Measurements from ENCODE around the gene NUDT1. TPM values are rescaled to one million over a fixed set of nuclear protein-coding genes. Genes with fewer than 3 reads are reported as not detected.

The NUDT1 gene
- total RNA-seq, 2 donors from 2014 or later: 56.0 to 84.7 TPM

- no peaks in the 10 kb centered on the region for H3K4me1 ChIP-seq (ENCODE audit: control insufficient read depth, insufficient read depth, low read length)
- H3K27me3 Mint-ChIP-seq (ENCODE audit: insufficient read depth): no peaks in the 10 kb centered on the region
- WGBS, 2 experiments (ENCODE audit: insufficient coverage in 1 of 2, insufficient read length in 1 of 2): 89 to 96% methylated on average over 5 to 9 of the region's 9 CpGs
- H3K27me3 ChIP-seq (ENCODE audit: control insufficient read depth, insufficient read depth, low read length, poor library complexity, severe bottlenecking): no peaks in the 10 kb centered on the region
- no peaks in the 10 kb centered on the region for H3K9me3 ChIP-seq (ENCODE audit: control insufficient read depth, low read length)
- no peaks in the 10 kb centered on the region for H3K4me1 Mint-ChIP-seq
- DNase-seq: no peak
- H3K4me3 ChIP-seq (ENCODE audit: low read length): no peak overlapping the region
- no peak for TF ChIP-seq CTCF (conservative IDR thresholded peaks at IDR 0.05)
- H3K4me3 Mint-ChIP-seq: no peak overlapping the region
- H3K9me3 Mint-ChIP-seq: no peaks in the 10 kb centered on the region
- H3K36me3 ChIP-seq (ENCODE audit: control insufficient read depth, insufficient read depth, low read length): peaks cover 64% of the 10 kb centered on the region
- H3K9ac ChIP-seq (ENCODE audit: extremely low read depth, low read length, poor library complexity, severe bottlenecking): no peak overlapping the region
- peaks cover 82% of the 10 kb centered on the region for H3K36me3 Mint-ChIP-seq (ENCODE audit: low read depth)
- H3K27ac ChIP-seq (ENCODE audit: low read depth, low read length): no peak overlapping the region
- no peak overlapping the region for H3K27ac Mint-ChIP-seq
These were observed 27.4 kb upstream of the NUDT1 start for GRCh38 chr7:2214636-2215035.

GRCh38 chr7:2215851-2216250 is 26.2 kb upstream of the NUDT1 start:
- Mint-ChIP-seq H3K4me3 (no peak overlapping the region), H3K9me3 (no peaks in the 10 kb centered on the region), H3K36me3 (ENCODE audit: low read depth) (peaks cover 79% of the 10 kb centered on the region)

GRCh38 chr7:2217206-2217605 is 24.8 kb upstream of the NUDT1 start:
- Mint-ChIP-seq H3K9me3 (no peaks in the 10 kb centered on the region), H3K4me3 (no peak overlapping the region), H3K27ac (no peak overlapping the region), H3K4me1 (peaks cover 5% of the 10 kb centered on the region), H3K27me3 (ENCODE audit: insufficient read depth) (no peaks in the 10 kb centered on the region), H3K36me3 (ENCODE audit: low read depth) (peaks cover 74% of the 10 kb centered on the region)
- Histone ChIP-seq H3K36me3 (ENCODE audit: control insufficient read depth, insufficient read depth, low read length) (peaks cover 74% of the 10 kb centered on the region), H3K4me3 (ENCODE audit: low read length) (no peak overlapping the region), H3K27me3 (ENCODE audit: control insufficient read depth, insufficient read depth, low read length, poor library complexity, severe bottlenecking) (no peaks in the 10 kb centered on the region), H3K9me3 (ENCODE audit: control insufficient read depth, low read length) (no peaks in the 10 kb centered on the region), H3K4me1 (ENCODE audit: control insufficient read depth, insufficient read depth, low read length) (no peaks in the 10 kb centered on the region), H3K27ac (ENCODE audit: low read depth, low read length) (no peak overlapping the region), H3K9ac (ENCODE audit: extremely low read depth, low read length, poor library complexity, severe bottlenecking) (no peak overlapping the region)
- 89 to 91% methylated on average over 6 to 10 of the region's 10 CpGs for WGBS, 2 experiments (ENCODE audit: insufficient coverage in 1 of 2, insufficient read length in 1 of 2)
- no peak for DNase-seq
- no peak for TF ChIP-seq CTCF (conservative IDR thresholded peaks at IDR 0.05)

More at GRCh38 chr7:2215851-2216250, 26.2 kb upstream of the NUDT1 start:
- H3K9me3 ChIP-seq (ENCODE audit: control insufficient read depth, low read length): no peaks in the 10 kb centered on the region
- no peak for TF ChIP-seq CTCF (conservative IDR thresholded peaks at IDR 0.05)
- H3K4me1 Mint-ChIP-seq: no peaks in the 10 kb centered on the region
- DNase-seq: no peak
- no peak overlapping the region for H3K27ac ChIP-seq (ENCODE audit: low read depth, low read length)
- no peaks in the 10 kb centered on the region for H3K27me3 ChIP-seq (ENCODE audit: control insufficient read depth, insufficient read depth, low read length, poor library complexity, severe bottlenecking)
- WGBS, 2 experiments (ENCODE audit: insufficient coverage in 1 of 2, insufficient read length in 1 of 2): 96 to 98% methylated on average over 17 of the region's 17 CpGs
- H3K4me1 ChIP-seq (ENCODE audit: control insufficient read depth, insufficient read depth, low read length): no peaks in the 10 kb centered on the region
- no peak overlapping the region for H3K4me3 ChIP-seq (ENCODE audit: low read length)
- no peak overlapping the region for H3K9ac ChIP-seq (ENCODE audit: extremely low read depth, low read length, poor library complexity, severe bottlenecking)
- no peaks in the 10 kb centered on the region for H3K27me3 Mint-ChIP-seq (ENCODE audit: insufficient read depth)
- H3K27ac Mint-ChIP-seq: no peak overlapping the region
- H3K36me3 ChIP-seq (ENCODE audit: control insufficient read depth, insufficient read depth, low read length): peaks cover 72% of the 10 kb centered on the region

All from endodermal cell (in vitro differentiated cells).